Measurements from ENCODE around the gene MTG1.

Gene MTG1

GRCh38 chr10:133350950-133351329 is 43.0 kb upstream of the MTG1 start:
- TF ChIP-seq CTCF (conservative IDR thresholded peaks at IDR 0.05): no peak
- no peak overlapping the region for H3K27ac ChIP-seq

GRCh38 chr10:133351408-133352318 is 42.3 kb upstream of the MTG1 start:
- no peak for TF ChIP-seq CTCF (conservative IDR thresholded peaks at IDR 0.05)
- H3K27ac ChIP-seq: no peak overlapping the region

GRCh38 chr10:133353202-133353959 is 40.6 kb upstream of the MTG1 start:
- no peak overlapping the region for H3K27ac ChIP-seq
- no peak for TF ChIP-seq CTCF (conservative IDR thresholded peaks at IDR 0.05)

GRCh38 chr10:133353988-133354605 is 39.9 kb upstream of the MTG1 start:
- no peak overlapping the region for H3K27ac ChIP-seq
- no peak for TF ChIP-seq CTCF (conservative IDR thresholded peaks at IDR 0.05)

GRCh38 chr10:133354672-133355240 is 39.2 kb upstream of the MTG1 start:
- TF ChIP-seq CTCF (conservative IDR thresholded peaks at IDR 0.05): no peak
- H3K27ac ChIP-seq: no peak overlapping the region

- no peak for TF ChIP-seq CTCF (conservative IDR thresholded peaks at IDR 0.05)
- H3K27ac ChIP-seq: no peak overlapping the region
Measured at GRCh38 chr10:133355266-133355665, 38.7 kb upstream of the MTG1 start.

GRCh38 chr10:133355991-133356390 is 38.0 kb upstream of the MTG1 start:
- TF ChIP-seq CTCF (conservative IDR thresholded peaks at IDR 0.05): no peak
- H3K27ac ChIP-seq: no peak overlapping the region

Data from VCaP (cell line).